Ishikawa (cell line): ENCODE measurements around the gene GNA14.

Experiments
- CEBPB ChIP-seq: IDR thresholded peaks from 2 replicates; pipeline ENCODE4 v1.6.1; 2012
- CREB1 ChIP-seq: IDR thresholded peaks from 2 replicates; pipeline ENCODE4 v1.6.1; 2012; ENCODE audit warnings: low read depth
- EGR1 ChIP-seq: IDR thresholded peaks from 2 replicates; pipeline ENCODE4 v1.6.1; 2012
- EP300 ChIP-seq: IDR thresholded peaks from 2 replicates; pipeline ENCODE4 v1.6.1; 2012; ENCODE audit warnings: borderline replicate concordance
- FOXM1 ChIP-seq: IDR thresholded peaks from 2 replicates; pipeline ENCODE4 v1.6.1; 2012; ENCODE audit warnings: low read depth, borderline replicate concordance
- MAX ChIP-seq: IDR thresholded peaks from 2 replicates; pipeline ENCODE4 v1.6.1; 2012
- NFIC ChIP-seq: IDR thresholded peaks from 2 replicates; pipeline ENCODE4 v1.6.1; 2012
- RAD21 ChIP-seq: IDR thresholded peaks from 2 replicates; pipeline ENCODE4 v1.6.1; 2012; ENCODE audit warnings: low read depth
- REST ChIP-seq: IDR thresholded peaks from 2 replicates; pipeline ENCODE4 v1.6.1; 2012; ENCODE audit warnings: low read depth, mild to moderate bottlenecking
- TAF1 ChIP-seq: IDR thresholded peaks from 2 replicates; pipeline ENCODE4 v1.6.1; 2012; ENCODE audit warnings: low read depth, mild to moderate bottlenecking
- TCF12 ChIP-seq: IDR thresholded peaks from 2 replicates; pipeline ENCODE4 v1.6.1; 2012; ENCODE audit warnings: low read depth
- TEAD4 ChIP-seq: IDR thresholded peaks from 2 replicates; pipeline ENCODE4 v1.6.1; 2012
- YY1 ChIP-seq: IDR thresholded peaks from 2 replicates; pipeline ENCODE4 v1.6.1; 2012; ENCODE audit warnings: low read depth
- ZBTB7A ChIP-seq: IDR thresholded peaks from 2 replicates; pipeline ENCODE4 v1.6.1; 2012; ENCODE audit warnings: low read depth
- TF ChIP-seq, protein P1 (sequence below): IDR thresholded peaks from 2 replicates; pipeline ENCODE4 v1.6.1; 2012

Gene GNA14

DNA sequence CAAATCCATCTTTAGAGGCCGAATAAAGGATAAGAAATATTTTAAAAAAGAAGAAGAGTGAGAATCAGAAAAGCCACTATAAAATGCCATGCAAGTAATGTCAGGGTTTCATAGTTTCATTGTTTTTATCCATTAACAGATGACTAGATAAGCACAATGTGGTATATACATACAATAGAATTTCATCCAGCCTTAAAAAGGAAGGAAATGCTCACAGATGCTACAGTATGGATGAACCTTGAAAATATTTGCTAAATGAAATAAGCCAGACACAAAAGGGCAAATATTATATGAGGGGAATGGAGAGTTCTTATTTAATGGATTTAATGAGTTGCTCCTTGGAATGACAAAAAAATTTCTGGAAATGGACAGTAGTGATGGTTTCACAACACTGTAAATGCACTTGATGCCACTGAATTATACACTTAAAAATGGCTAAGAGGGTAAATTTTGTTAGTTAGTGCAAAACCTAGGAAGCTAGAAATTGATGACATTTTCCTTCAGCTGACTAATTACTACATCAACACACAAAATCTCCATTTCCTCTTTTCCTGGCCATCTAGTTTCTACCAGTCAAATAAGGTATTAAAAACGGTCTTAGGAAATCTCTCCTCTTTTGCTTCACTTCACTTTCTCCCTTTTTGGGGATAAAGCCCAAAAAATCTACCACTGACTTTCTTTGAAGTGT is 86.6 kb downstream of the GNA14 start:
- TF ChIP-seq NFIC: no peak
- TF ChIP-seq MAX: no peak
- TF ChIP-seq RAD21: no peak
- no peak for TF ChIP-seq CREB1
- no peak for TF ChIP-seq FOXM1
- TF ChIP-seq, protein P1, sequence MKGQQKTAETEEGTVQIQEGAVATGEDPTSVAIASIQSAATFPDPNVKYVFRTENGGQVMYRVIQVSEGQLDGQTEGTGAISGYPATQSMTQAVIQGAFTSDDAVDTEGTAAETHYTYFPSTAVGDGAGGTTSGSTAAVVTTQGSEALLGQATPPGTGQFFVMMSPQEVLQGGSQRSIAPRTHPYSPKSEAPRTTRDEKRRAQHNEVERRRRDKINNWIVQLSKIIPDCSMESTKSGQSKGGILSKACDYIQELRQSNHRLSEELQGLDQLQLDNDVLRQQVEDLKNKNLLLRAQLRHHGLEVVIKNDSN: no peak
- no peak for TF ChIP-seq TCF12
- TF ChIP-seq TAF1: no peak
- TF ChIP-seq EGR1: no peak
- no peak for TF ChIP-seq EP300
- no peak for TF ChIP-seq ZBTB7A
- TF ChIP-seq CEBPB: no peak
- TF ChIP-seq REST: no peak
- no peak for TF ChIP-seq YY1
- TF ChIP-seq TEAD4: no peak

GRCh38 chr9:77556396-77556795 is 91.7 kb downstream of the GNA14 start:
- TF ChIP-seq EP300: no peak
- no peak for TF ChIP-seq NFIC
- TF ChIP-seq CEBPB: no peak
- TF ChIP-seq ZBTB7A: no peak
- TF ChIP-seq YY1: no peak
- TF ChIP-seq RAD21: no peak
- TF ChIP-seq TCF12: no peak
- TF ChIP-seq CREB1: no peak
- TF ChIP-seq, protein P1: no peak
- TF ChIP-seq TAF1: no peak
- TF ChIP-seq TEAD4: no peak
- no peak for TF ChIP-seq FOXM1
- no peak for TF ChIP-seq REST
- TF ChIP-seq MAX: no peak
- no peak for TF ChIP-seq EGR1

DNA sequence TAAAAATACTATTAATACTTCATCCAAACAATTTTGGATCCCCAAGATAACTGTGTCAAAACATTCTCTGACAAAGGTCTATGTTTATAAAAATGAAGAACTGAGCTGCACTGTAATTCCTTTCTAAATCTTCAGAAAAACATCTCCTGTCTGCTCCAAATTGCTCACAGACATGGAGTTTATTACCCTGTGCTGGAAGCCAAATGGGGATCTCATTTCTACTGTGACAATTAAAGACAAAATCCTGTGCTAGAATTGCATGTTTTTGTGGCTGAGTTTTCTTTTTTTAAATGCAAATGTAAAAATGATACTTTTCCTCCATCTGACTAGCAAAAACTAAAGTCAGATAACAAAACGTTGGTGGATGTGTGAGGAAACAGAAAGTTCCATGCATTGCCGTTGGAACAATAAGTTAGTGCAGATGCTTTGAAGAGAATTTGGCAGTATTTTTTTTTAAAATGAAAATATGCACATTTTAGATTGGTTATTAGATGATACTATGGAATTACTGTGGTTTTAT is 93.5 kb downstream of the GNA14 start:
- TF ChIP-seq TEAD4 (no peak), TAF1 (no peak), RAD21 (no peak), EGR1 (no peak), TCF12 (no peak), CREB1 (no peak), EP300 (no peak), MAX (no peak), FOXM1 (no peak), ZBTB7A (no peak), YY1 (no peak), REST (no peak), NFIC (no peak), CEBPB (no peak)
- TF ChIP-seq, protein P1: no peak
